Endothelial cell of umbilical vein (primary cell): Measurements from ENCODE around the gene RCVRN. TPM values are rescaled to one million over a fixed set of nuclear protein-coding genes. Genes with fewer than 3 reads are reported as not detected.

ENCODE experiments used
- Bru-seq: library from RNA; stranded (reverse); fragments of 400-500 nt; gene quantifications from one replicate; lab custom pipeline; 2021; lab: Mats Ljungman, UMichigan
- BruChase-seq, 2 experiments: library from RNA; stranded (reverse); fragments of 400-500 nt; gene quantifications; one replicate each; lab custom pipeline; 2021; lab: Mats Ljungman, UMichigan
- BruUV-seq: library from RNA; stranded (reverse); fragments of 400-500 nt; replicated peaks from 2 replicates; lab custom pipeline; 2021; lab: Mats Ljungman, UMichigan
- CTCF ChIA-PET: fragments of 300-600, 350-600 bp; sonication (Branson Sonifier 250); formaldehyde crosslinking; loops from one replicate; lab custom pipeline; 2021; ENCODE audit warnings: antibody characterized with exemption, inconsistent platforms; lab: Charles Lee
- POLR2A ChIA-PET: fragments of 300-600, 350-600 bp; sonication (Branson Sonifier 250); formaldehyde crosslinking; loops from one replicate; lab custom pipeline; 2021; ENCODE audit warnings: antibody characterized with exemption, inconsistent platforms; lab: Charles Lee
- DNase-seq: peaks from one replicate; pipeline ENCODE4 v3.0.0-alpha.2; 2011; ENCODE audit warnings: low read depth, low spot score
- FAIRE-seq: peaks from 2 replicates; lab custom pipeline; 2011; peaks lifted over from hg19 to GRCh38; lab: Jason Lieb, UNC
- H2AFZ ChIP-seq: 2 replicates; pipeline ENCODE4 v1.6.0; 2012; ENCODE audit warnings: low read depth, low read length, control low read depth, inconsistent platforms
- H3K27ac ChIP-seq: 2 replicates; pipeline ENCODE4 v1.5.1; 2011; ENCODE audit warnings: low read depth, mild to moderate bottlenecking, control low read depth, low read length, moderate library complexity; ENCODE audit not compliant: insufficient read depth
- H3K27me3 ChIP-seq, 2 experiments: 2 replicates each; pipeline versions ENCODE4 v1.6.0 to v1.6.1; 2011; ENCODE audit warnings: low read length in 2 of 2, mixed read lengths in 1 of 2; ENCODE audit not compliant: control insufficient read depth in 2 of 2, insufficient read depth in 2 of 2
- H3K36me3 ChIP-seq, 2 experiments: 2 replicates in 1 of 2; 3 replicates in 1 of 2; pipeline ENCODE4 v1.5.1; 2011; ENCODE audit warnings: low read length in 2 of 2, mild to moderate bottlenecking in 1 of 2, moderate library complexity in 1 of 2; ENCODE audit not compliant: control insufficient read depth in 2 of 2, insufficient read depth in 2 of 2; ENCODE audit errors: extremely low read depth in 1 of 2
- H3K4me1 ChIP-seq: 3 replicates; pipeline ENCODE4 v1.5.1; 2011; ENCODE audit warnings: mild to moderate bottlenecking, low read length; ENCODE audit not compliant: control insufficient read depth, insufficient read depth; ENCODE audit errors: extremely low read depth
- H3K4me2 ChIP-seq: 2 replicates; pipeline ENCODE4 v1.6.1; 2011; ENCODE audit warnings: low read length, control low read depth, mixed read lengths; ENCODE audit not compliant: insufficient read depth
- H3K4me3 ChIP-seq, 3 experiments: fragments of 200-600 bp in 1 of 3; sonication (generic), shearing (Covaris generic) in 1 of 3; replicated peaks in 1 of 3; 2 replicates each; pipeline ENCODE4 v1.5.1; 2011 to 2016; ENCODE audit warnings: control low read depth in 3 of 3, low read length in 3 of 3, mild to moderate bottlenecking in 2 of 3, inconsistent platforms in 1 of 3, low read depth in 1 of 3, moderate library complexity in 1 of 3; ENCODE audit not compliant: insufficient read depth in 1 of 3
- H3K79me2 ChIP-seq: 2 replicates; pipeline ENCODE4 v1.6.0; 2012; ENCODE audit warnings: low read length, inconsistent platforms; ENCODE audit not compliant: control insufficient read depth, insufficient read depth
- H3K9ac ChIP-seq: replicated peaks from 2 replicates; pipeline ENCODE3; 2011; ENCODE audit warnings: low read length, control low read depth; ENCODE audit not compliant: insufficient read depth; ENCODE audit errors: extremely low read depth
- H3K9me1 ChIP-seq: replicated peaks from 3 replicates; pipeline ENCODE4 v1.6.0; 2011; ENCODE audit warnings: mild to moderate bottlenecking, low read length; ENCODE audit not compliant: control insufficient read depth, insufficient read depth; ENCODE audit errors: extremely low read depth
- H3K9me3 ChIP-seq: replicated peaks from 2 replicates; pipeline ENCODE4 v1.5.1; 2012; ENCODE audit warnings: low read length, inconsistent platforms; ENCODE audit not compliant: control insufficient read depth, insufficient read depth
- H4K20me1 ChIP-seq: replicated peaks from 2 replicates; pipeline ENCODE3; 2011; ENCODE audit warnings: mild to moderate bottlenecking, low read length; ENCODE audit not compliant: control insufficient read depth, insufficient read depth; ENCODE audit errors: extremely low read depth
- CTCF ChIP-seq, 2 donors: IDR thresholded peaks; 1 replicate in 1 of 2; 2 replicates in 1 of 2; pipeline ENCODE4 v1.5.1; 2011; ENCODE audit warnings: low read length in 2 of 2, mild to moderate bottlenecking in 2 of 2, moderate library complexity in 2 of 2, control low read depth in 1 of 2, inconsistent platforms in 1 of 2, low read depth in 1 of 2; ENCODE audit not compliant: insufficient read depth in 1 of 2; ENCODE audit errors: extremely low read depth in 1 of 2
- EZH2 ChIP-seq: IDR thresholded peaks from 2 replicates; pipeline ENCODE4 v1.6.1; 2012; ENCODE audit warnings: borderline replicate concordance, low read depth, mild to moderate bottlenecking, moderate library complexity, low read length, inconsistent platforms; ENCODE audit not compliant: severe bottlenecking
- FOS ChIP-seq: IDR thresholded peaks from 2 replicates; pipeline ENCODE4 v1.6.1; 2011; ENCODE audit warnings: mild to moderate bottlenecking, low read length, moderate library complexity, borderline replicate concordance; ENCODE audit not compliant: insufficient read depth
- GATA2 ChIP-seq: IDR thresholded peaks from 2 replicates; pipeline ENCODE4 v1.7.0; 2011; ENCODE audit warnings: low read depth, mild to moderate bottlenecking, moderate library complexity, mixed read lengths, low read length; ENCODE audit not compliant: insufficient read length, insufficient read depth
- JUN ChIP-seq: IDR thresholded peaks from 2 replicates; pipeline ENCODE4 v1.6.1; 2011; ENCODE audit warnings: borderline replicate concordance, low read depth; ENCODE audit not compliant: insufficient read length, insufficient read depth
- MAX ChIP-seq: IDR thresholded peaks from 2 replicates; pipeline ENCODE4 v1.6.1; 2011; ENCODE audit not compliant: insufficient read depth, insufficient read length
- MYC ChIP-seq: IDR thresholded peaks from one replicate; pipeline ENCODE4 v1.6.1; 2011; ENCODE audit warnings: mild to moderate bottlenecking, low read depth, low read length
- POLR2A ChIP-seq: IDR thresholded peaks from 2 replicates; pipeline ENCODE4 v1.6.1; 2012; ENCODE audit warnings: low read depth, mild to moderate bottlenecking, control low read depth, low read length
- POLR2AphosphoS5 ChIP-seq: IDR thresholded peaks from 2 replicates; pipeline ENCODE4 v1.6.1; 2012; ENCODE audit warnings: low read depth, mild to moderate bottlenecking, control low read depth, low read length, moderate library complexity; ENCODE audit not compliant: insufficient read depth
- dilution Hi-C: fragments of 300-500 bp; cut with MboI; formaldehyde crosslinking; loops from one replicate; pipeline ENCODE4 v1.15.0; 2019; ENCODE audit warnings: low sequenced_read_pairs; ENCODE audit not compliant: extremely low pct_ligation_motif_present
- intact Hi-C: fragments of 100-400 bp; cut with micrococcal nuclease; formaldehyde crosslinking; loops from one replicate; pipeline ENCODE4 v1.10.0; 2022
- long read RNA-seq: library from polyadenylated mRNA; stranded (forward); transcript quantifications from one replicate; pipeline ENCODE4 v2.0.0, GENCODE V29; 2021
- polyA minus RNA-seq, 3 experiments: library from RNA; depleted of rRNA, polyadenylated mRNA; stranded (reverse); fragments of >200 nt; gene quantifications; 1 replicate in 1 of 3; 2 replicates in 2 of 3; pipeline ENCODE4 v1.2.3, GENCODE V29; 2011
- polyA plus RNA-seq, 4 experiments: library from polyadenylated mRNA; depleted of rRNA in 3 of 4; stranded (reverse) in 3 of 4; unstranded in 1 of 4; fragments of >200 nt; gene quantifications; 2 replicates each; pipeline versions ENCODE4 v1.2.1 to v1.2.3, GENCODE V29; 2011 to 2012; ENCODE audit warnings: missing spikeins in 1 of 4
- total RNA-seq: library from RNA; stranded (reverse); gene quantifications from 2 replicates; pipeline ENCODE4 v1.2.3, GENCODE V29; 2021

Gene RCVRN
- total RNA-seq (not detected in 2 replicates), polyA plus RNA-seq (not detected in 2 replicates), polyA minus RNA-seq (not detected in 2 replicates), Bru-seq, nascent RNA (not detected), BruChase-seq, experiment 1, labeled RNA remaining after a 6-hour chase (not detected), BruChase-seq, experiment 2, labeled RNA remaining after a 2-hour chase (not detected)
- not detected in 2 replicates for polyA plus RNA-seq (2011; cell fraction: cytosol; rRNA removed)
- not detected in 2 replicates for polyA plus RNA-seq (2011; cell fraction: nucleus; rRNA removed)
- not detected in 2 replicates for polyA plus RNA-seq (2012)
- not detected for polyA minus RNA-seq (2011; cell fraction: cytosol; rRNA and poly(A)+ RNA removed)
- not detected in 2 replicates for polyA minus RNA-seq (2011; cell fraction: nucleus; rRNA and poly(A)+ RNA removed)
- long read RNA-seq: 0 reads

- Histone ChIP-seq H3K27me3 (no peaks in the 10 kb centered on the region), H3K27ac (no peak within 1 kb of the TSS), H3K4me3 (no peak within 1 kb of the TSS), H3K4me2 (no peak within 1 kb of the TSS), H4K20me1 (no peaks in the 10 kb centered on the region), H3K9me3 (peaks cover 4% of the 10 kb centered on the region), H3K4me1 (no peaks in the 10 kb centered on the region), H3K9ac (no peak within 1 kb of the TSS), H3K79me2 (no peaks in the 10 kb centered on the region), H3K36me3 (no peaks in the 10 kb centered on the region), H3K9me1 (no peaks in the 10 kb centered on the region), H2AFZ (no peak within 1 kb of the TSS)
- DNase-seq (no peak), FAIRE-seq (no peak)
- dilution Hi-C loops (no loop called here), intact Hi-C loops (no loop called here)
- no TSS peak for BruUV-seq
- CTCF ChIA-PET: no interaction called here
- POLR2A ChIA-PET: no interaction called here
- TF ChIP-seq EZH2: no peak
- no peak for TF ChIP-seq MAX
- TF ChIP-seq POLR2AphosphoS5: no peak
- TF ChIP-seq POLR2A: no peak
- TF ChIP-seq CTCF (IDR thresholded peaks at IDR 0.05; ENCODE audit: extremely low read depth in 1 of 2, insufficient read depth in 1 of 2, low read depth in 1 of 2, low read length in 2 of 2): no peak
- TF ChIP-seq JUN: no peak
- TF ChIP-seq FOS: no peak
- no peak for TF ChIP-seq MYC
- no peak for TF ChIP-seq GATA2
These were observed at the start of gene RCVRN for GRCh38 chr17:9905078-9905415. TSS of gene RCVRN (minus strand) at chr17:9905271. CDS start at chr17:9905180, 91 bp downstream.
